K562 (cell line): ENCODE results near the gene SCT. TPM values are rescaled to one million over a fixed set of nuclear protein-coding genes. Genes with fewer than 3 reads are reported as not detected.

Source experiments
- CBX3 ChIP-seq, 2 experiments: IDR thresholded peaks; 1 replicate in 1 of 2; 2 replicates in 1 of 2; pipeline ENCODE4 v1.6.1; 2012; ENCODE audit warnings: inconsistent platforms in 2 of 2, low read length in 2 of 2, borderline replicate concordance in 1 of 2, control low read depth in 1 of 2
- CBX8 ChIP-seq: fragments of 200-600 bp; sonication (generic); IDR thresholded peaks from 2 replicates; pipeline ENCODE4 v1.6.1; 2012; ENCODE audit warnings: borderline replicate concordance, mixed run types, low read depth, mild to moderate bottlenecking, moderate library complexity, mixed read lengths, low read length, control low read depth, inconsistent platforms; ENCODE audit not compliant: poor library complexity, severe bottlenecking; ENCODE audit errors: extremely low read depth
- CHCHD3 ChIP-seq: fragments of 250-450 bp; sonication (Bioruptor Pico); IDR thresholded peaks from 2 replicates; pipeline ENCODE4 v2.1.2; 2022; ENCODE audit warnings: mild to moderate bottlenecking
- CHD1 ChIP-seq: fragments of 200-600 bp; sonication (generic); IDR thresholded peaks from one replicate; pipeline ENCODE4 v1.6.1; 2012; ENCODE audit warnings: mild to moderate bottlenecking, moderate library complexity, low read length, inconsistent platforms
- HSF4 ChIP-seq: fragments of 250-450 bp; sonication (Bioruptor Pico); IDR thresholded peaks from 2 replicates; pipeline ENCODE4 v2.1.2; 2022; ENCODE audit warnings: mild to moderate bottlenecking, moderate library complexity, borderline replicate concordance
- MCM5 ChIP-seq: fragments of 450-650 bp; IDR thresholded peaks from 2 replicates; pipeline ENCODE4 v1.6.1; 2016; ENCODE audit warnings: low read depth
- POLR3A ChIP-seq: IDR thresholded peaks from 2 replicates; pipeline ENCODE4 v1.6.1; 2011; ENCODE audit warnings: borderline replicate concordance, mild to moderate bottlenecking, moderate library complexity; ENCODE audit not compliant: insufficient read length, insufficient read depth; ENCODE audit errors: extremely low read depth
- PURB ChIP-seq: sonication (generic); formaldehyde crosslinking; IDR thresholded peaks from 2 replicates; pipeline ENCODE4 v1.9.0; 2021; ENCODE audit warnings: low read depth, mild to moderate bottlenecking, missing genetic modification reagents
- SIRT6 ChIP-seq: IDR thresholded peaks from one replicate; pipeline ENCODE4 v1.6.1; 2012; ENCODE audit warnings: low read depth, mild to moderate bottlenecking, control low read depth, inconsistent platforms, low read length, moderate library complexity
- THRB ChIP-seq: fragments of 450-650 bp; formaldehyde crosslinking; conservative IDR thresholded peaks from 2 replicates; pipeline ENCODE4 v1.4.0; 2022; ENCODE audit warnings: mild to moderate bottlenecking, missing genetic modification characterization
- polyA plus RNA-seq, 8 experiments: library from polyadenylated mRNA; depleted of rRNA in 4 of 8; stranded (reverse) in 5 of 8; unstranded in 3 of 8; fragments of >200 nt; fragmentation: Nextera tagmentation in 2 of 8; fragmentation: Illumina TruSeq in 1 of 8; extraction: Ambion mirVana in 2 of 8; extraction: Trizol in 1 of 8; gene quantifications; 2 replicates each; pipeline versions ENCODE4 v1.2.1 to v1.2.3, GENCODE V29; 2011 to 2014; ENCODE audit warnings: inconsistent platforms in 1 of 8, missing spikeins in 1 of 8
- total RNA-seq, 7 experiments: library from RNA; depleted of rRNA in 6 of 7; stranded (reverse); fragments of >200 nt in 6 of 7; fragmentation: Illumina TruSeq in 2 of 7; extraction: Trizol in 2 of 7; gene quantifications; 2 replicates each; pipeline versions ENCODE4 v1.2.1 to v1.2.3, GENCODE V29; 2011 to 2021; ENCODE audit warnings: low replicate concordance in 1 of 7
- TF ChIP-seq, protein P1 (sequence below): fragments of 200-600 bp; sonication (generic); IDR thresholded peaks from one replicate; pipeline ENCODE4 v1.6.1; 2012; ENCODE audit warnings: mild to moderate bottlenecking, low read depth, low read length, inconsistent platforms
- TF ChIP-seq, protein P2 (sequence below): fragments of 450-650 bp; IDR thresholded peaks from 2 replicates; pipeline ENCODE4 v1.6.1; 2017; ENCODE audit warnings: mild to moderate bottlenecking, moderate library complexity

The SCT gene
- total and polyA plus RNA-seq, 9 of the 15 experiments (the other 6 are each of a cell fraction or from before 2014, with no cell fraction given) = not detected

DNA sequence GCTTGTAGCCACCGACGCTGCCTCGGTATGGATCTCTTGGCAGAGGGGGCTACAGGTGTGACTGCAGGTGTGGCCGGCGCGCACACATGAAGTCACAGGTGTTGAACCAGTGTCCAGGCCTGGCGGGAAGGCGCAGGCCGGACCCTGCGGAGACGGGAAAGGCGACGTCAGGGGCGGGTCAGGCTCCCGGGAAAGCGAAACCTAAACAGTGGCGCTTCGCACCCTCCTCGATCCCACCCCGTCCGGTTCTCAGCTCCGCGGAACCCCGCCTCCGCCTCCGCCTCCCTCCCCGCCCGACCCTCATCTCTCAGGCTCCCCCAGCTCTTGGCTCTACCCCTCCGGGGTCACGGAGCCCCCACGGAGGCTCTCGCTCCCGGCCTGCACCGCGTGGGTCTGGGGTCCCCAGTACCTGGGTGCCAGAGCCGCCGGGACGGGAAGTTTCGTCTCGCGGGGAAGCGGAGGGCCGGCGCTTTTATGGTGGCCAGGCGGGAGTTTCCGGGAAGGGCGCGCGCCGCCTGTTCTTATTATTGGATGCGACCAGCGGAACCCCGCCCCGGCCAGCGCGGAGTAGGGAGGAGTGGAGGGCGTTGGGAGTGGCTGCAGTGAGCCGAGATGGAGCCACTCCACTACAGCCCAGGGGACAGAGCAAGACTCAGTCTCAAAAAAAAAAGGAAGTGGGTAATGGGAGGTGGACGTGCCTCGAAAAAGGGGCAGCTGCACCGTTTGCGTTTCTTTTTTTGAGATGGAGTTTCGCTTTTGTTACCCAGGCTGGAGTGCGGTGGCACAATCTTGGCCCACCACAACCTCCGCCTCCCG lies 11.3 kb downstream of the SCT start, which contains the start of gene IRF7 (continued):
- TF ChIP-seq THRB (CRISPR knock-in tag) (no peak), SIRT6 (no peak), PURB (CRISPR knock-in tag) (no peak), CBX3 (IDR thresholded peaks at IDR 0.05; ENCODE audit: borderline replicate concordance in 1 of 2, low read length in 2 of 2) (no peak), MCM5 (no peak), POLR3A (no peak), CBX8 (no peak), HSF4 (no peak), CHCHD3 (no peak), CHD1 (no peak)
- TF ChIP-seq, protein P1, sequence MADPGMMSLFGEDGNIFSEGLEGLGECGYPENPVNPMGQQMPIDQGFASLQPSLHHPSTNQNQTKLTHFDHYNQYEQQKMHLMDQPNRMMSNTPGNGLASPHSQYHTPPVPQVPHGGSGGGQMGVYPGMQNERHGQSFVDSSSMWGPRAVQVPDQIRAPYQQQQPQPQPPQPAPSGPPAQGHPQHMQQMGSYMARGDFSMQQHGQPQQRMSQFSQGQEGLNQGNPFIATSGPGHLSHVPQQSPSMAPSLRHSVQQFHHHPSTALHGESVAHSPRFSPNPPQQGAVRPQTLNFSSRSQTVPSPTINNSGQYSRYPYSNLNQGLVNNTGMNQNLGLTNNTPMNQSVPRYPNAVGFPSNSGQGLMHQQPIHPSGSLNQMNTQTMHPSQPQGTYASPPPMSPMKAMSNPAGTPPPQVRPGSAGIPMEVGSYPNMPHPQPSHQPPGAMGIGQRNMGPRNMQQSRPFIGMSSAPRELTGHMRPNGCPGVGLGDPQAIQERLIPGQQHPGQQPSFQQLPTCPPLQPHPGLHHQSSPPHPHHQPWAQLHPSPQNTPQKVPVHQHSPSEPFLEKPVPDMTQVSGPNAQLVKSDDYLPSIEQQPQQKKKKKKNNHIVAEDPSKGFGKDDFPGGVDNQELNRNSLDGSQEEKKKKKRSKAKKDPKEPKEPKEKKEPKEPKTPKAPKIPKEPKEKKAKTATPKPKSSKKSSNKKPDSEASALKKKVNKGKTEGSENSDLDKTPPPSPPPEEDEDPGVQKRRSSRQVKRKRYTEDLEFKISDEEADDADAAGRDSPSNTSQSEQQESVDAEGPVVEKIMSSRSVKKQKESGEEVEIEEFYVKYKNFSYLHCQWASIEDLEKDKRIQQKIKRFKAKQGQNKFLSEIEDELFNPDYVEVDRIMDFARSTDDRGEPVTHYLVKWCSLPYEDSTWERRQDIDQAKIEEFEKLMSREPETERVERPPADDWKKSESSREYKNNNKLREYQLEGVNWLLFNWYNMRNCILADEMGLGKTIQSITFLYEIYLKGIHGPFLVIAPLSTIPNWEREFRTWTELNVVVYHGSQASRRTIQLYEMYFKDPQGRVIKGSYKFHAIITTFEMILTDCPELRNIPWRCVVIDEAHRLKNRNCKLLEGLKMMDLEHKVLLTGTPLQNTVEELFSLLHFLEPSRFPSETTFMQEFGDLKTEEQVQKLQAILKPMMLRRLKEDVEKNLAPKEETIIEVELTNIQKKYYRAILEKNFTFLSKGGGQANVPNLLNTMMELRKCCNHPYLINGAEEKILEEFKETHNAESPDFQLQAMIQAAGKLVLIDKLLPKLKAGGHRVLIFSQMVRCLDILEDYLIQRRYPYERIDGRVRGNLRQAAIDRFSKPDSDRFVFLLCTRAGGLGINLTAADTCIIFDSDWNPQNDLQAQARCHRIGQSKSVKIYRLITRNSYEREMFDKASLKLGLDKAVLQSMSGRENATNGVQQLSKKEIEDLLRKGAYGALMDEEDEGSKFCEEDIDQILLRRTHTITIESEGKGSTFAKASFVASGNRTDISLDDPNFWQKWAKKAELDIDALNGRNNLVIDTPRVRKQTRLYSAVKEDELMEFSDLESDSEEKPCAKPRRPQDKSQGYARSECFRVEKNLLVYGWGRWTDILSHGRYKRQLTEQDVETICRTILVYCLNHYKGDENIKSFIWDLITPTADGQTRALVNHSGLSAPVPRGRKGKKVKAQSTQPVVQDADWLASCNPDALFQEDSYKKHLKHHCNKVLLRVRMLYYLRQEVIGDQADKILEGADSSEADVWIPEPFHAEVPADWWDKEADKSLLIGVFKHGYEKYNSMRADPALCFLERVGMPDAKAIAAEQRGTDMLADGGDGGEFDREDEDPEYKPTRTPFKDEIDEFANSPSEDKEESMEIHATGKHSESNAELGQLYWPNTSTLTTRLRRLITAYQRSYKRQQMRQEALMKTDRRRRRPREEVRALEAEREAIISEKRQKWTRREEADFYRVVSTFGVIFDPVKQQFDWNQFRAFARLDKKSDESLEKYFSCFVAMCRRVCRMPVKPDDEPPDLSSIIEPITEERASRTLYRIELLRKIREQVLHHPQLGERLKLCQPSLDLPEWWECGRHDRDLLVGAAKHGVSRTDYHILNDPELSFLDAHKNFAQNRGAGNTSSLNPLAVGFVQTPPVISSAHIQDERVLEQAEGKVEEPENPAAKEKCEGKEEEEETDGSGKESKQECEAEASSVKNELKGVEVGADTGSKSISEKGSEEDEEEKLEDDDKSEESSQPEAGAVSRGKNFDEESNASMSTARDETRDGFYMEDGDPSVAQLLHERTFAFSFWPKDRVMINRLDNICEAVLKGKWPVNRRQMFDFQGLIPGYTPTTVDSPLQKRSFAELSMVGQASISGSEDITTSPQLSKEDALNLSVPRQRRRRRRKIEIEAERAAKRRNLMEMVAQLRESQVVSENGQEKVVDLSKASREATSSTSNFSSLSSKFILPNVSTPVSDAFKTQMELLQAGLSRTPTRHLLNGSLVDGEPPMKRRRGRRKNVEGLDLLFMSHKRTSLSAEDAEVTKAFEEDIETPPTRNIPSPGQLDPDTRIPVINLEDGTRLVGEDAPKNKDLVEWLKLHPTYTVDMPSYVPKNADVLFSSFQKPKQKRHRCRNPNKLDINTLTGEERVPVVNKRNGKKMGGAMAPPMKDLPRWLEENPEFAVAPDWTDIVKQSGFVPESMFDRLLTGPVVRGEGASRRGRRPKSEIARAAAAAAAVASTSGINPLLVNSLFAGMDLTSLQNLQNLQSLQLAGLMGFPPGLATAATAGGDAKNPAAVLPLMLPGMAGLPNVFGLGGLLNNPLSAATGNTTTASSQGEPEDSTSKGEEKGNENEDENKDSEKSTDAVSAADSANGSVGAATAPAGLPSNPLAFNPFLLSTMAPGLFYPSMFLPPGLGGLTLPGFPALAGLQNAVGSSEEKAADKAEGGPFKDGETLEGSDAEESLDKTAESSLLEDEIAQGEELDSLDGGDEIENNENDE = no peak
- TF ChIP-seq, protein P2, sequence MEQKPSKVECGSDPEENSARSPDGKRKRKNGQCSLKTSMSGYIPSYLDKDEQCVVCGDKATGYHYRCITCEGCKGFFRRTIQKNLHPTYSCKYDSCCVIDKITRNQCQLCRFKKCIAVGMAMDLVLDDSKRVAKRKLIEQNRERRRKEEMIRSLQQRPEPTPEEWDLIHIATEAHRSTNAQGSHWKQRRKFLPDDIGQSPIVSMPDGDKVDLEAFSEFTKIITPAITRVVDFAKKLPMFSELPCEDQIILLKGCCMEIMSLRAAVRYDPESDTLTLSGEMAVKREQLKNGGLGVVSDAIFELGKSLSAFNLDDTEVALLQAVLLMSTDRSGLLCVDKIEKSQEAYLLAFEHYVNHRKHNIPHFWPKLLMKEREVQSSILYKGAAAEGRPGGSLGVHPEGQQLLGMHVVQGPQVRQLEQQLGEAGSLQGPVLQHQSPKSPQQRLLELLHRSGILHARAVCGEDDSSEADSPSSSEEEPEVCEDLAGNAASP = no peak
